GM19452 (cell line): ENCODE data around the gene SUCNR1.
"Not testable (repeated sequence)": the region's sequence is repeated elsewhere in the genome, so short reads cannot be mapped to it uniquely, and the experiment has no call there.

ENCODE experiments used
- ATAC-seq: cut with Tn5 transposase; IDR thresholded peaks from one replicate; pipeline ENCODE4 v1.9.1; 2021; ENCODE audit not compliant: unreplicated experiment

Gene SUCNR1

GRCh38 chr3:151871639-151872468 lies 1.6 kb upstream of the SUCNR1 start:
- ATAC-seq: peak; percentile 70

DNA sequence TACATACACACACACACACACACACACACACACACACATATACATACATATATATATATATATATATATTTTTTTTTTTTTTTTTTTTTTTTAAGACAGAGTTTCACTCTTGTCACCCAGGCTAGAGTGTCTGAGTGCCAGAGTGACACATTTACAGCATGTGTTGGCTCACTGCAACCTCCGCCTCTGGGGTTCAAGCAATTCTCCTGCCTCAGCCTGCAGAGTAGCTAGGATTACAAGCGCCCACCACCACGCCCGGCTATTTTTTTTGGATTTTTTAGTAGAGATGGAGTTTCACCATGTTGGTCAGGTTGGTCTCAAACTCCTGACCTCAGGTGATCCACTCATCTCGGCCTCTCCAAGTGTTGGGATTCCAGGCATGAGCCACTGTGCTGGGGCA lies 636 bp downstream of the SUCNR1 start:
- ATAC-seq: not testable (repeated sequence)

DNA sequence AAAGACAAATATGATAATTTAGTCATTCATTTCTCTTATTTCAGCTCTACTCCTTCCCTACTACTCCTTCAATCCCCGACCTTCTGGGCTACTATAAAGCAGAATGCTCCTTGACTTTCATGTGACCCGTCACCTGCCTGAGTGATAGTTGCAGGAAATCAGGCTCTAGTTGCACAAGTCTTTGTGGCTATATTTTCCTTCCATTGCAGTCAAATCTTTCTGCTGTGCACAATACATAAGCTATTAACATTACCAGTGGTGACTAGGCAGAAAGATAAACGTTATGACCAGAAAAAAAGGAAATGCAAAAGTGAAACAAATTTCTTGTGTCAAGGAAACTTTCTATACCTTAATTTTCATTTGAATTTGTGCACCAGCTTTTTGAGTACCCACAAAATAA lies 2.3 kb downstream of the SUCNR1 start:
- ATAC-seq: peak; percentile 72

GRCh38 chr3:151877269-151877668 lies 3.8 kb downstream of the SUCNR1 start:
- no peak for ATAC-seq

- no peak for ATAC-seq
Observed at GRCh38 chr3:151878465-151878864, 5.0 kb downstream of the SUCNR1 start.

DNA sequence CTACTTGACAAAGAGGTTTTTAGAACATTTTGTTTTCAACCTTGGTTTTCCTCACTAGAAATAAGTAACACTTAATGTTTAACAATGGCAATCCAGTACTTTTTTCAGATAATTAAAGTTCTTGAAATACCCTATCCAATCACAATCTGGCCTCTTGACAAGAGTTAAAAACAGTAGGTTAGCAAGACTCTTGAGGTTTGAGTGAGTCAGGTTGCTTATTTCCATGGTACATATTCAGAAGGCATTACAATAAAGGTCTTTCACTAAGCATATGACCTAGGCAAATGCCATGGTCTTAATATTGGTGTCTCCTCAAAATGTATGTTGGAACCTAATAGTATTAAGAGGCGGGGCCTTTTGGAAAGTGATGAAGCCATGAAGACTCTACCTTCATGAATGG lies 5.6 kb downstream of the SUCNR1 start:
- no peak for ATAC-seq

DNA sequence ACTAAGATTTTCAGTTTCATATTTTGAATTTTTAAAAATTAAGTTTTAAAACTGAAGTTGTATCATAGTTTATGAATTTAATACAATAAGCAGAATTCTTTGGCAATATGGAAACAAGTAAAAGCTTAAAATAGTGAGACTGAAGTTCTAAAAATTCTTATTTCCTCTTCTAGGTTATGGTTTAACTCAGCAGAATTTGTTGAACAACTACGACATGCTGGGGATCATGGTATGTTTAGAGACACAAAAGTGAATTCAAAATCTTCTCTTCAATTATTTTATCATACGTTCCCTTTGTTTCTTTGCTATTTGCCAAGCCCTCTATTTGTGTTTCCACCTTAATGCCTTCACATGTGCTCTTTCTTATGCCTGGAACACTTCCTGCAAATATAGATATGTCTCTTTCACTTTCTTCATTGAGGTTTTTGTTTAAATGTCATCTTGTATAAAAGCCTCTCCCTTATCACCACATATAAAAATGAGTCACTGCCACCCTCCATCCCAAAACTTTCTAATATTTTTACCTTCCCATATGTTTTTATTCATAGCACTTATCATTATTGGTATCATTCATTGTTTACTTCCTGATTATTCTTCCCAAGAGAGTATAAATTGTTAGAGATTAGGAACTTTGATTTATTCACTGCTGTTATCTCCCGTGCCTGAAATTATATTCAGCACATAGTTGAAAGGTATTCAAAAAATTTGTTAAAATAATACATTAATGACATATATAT lies 6.4 kb downstream of the SUCNR1 start:
- no peak for ATAC-seq

- no peak for ATAC-seq
Observed at GRCh38 chr3:151880416-151880690, 6.9 kb downstream of the SUCNR1 start.

DNA sequence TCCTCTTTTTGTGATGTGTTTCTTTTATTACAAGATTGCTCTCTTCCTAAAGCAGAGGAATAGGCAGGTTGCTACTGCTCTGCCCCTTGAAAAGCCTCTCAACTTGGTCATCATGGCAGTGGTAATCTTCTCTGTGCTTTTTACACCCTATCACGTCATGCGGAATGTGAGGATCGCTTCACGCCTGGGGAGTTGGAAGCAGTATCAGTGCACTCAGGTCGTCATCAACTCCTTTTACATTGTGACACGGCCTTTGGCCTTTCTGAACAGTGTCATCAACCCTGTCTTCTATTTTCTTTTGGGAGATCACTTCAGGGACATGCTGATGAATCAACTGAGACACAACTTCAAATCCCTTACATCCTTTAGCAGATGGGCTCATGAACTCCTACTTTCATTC lies 7.7 kb downstream of the SUCNR1 start:
- ATAC-seq: no peak

GRCh38 chr3:151885397-151885796 lies 12.0 kb downstream of the SUCNR1 start:
- not testable (repeated sequence) for ATAC-seq

GRCh38 chr3:151887450-151888211 lies 14.2 kb downstream of the SUCNR1 start:
- ATAC-seq: not testable (repeated sequence)

GRCh38 chr3:151890721-151891141 lies 17.3 kb downstream of the SUCNR1 start:
- peak; percentile 86 for ATAC-seq

- ATAC-seq: no peak
Observed at GRCh38 chr3:151891721-151892120, 18.3 kb downstream of the SUCNR1 start.

- no peak for ATAC-seq
Observed at GRCh38 chr3:151894219-151894618, 20.8 kb downstream of the SUCNR1 start.

DNA sequence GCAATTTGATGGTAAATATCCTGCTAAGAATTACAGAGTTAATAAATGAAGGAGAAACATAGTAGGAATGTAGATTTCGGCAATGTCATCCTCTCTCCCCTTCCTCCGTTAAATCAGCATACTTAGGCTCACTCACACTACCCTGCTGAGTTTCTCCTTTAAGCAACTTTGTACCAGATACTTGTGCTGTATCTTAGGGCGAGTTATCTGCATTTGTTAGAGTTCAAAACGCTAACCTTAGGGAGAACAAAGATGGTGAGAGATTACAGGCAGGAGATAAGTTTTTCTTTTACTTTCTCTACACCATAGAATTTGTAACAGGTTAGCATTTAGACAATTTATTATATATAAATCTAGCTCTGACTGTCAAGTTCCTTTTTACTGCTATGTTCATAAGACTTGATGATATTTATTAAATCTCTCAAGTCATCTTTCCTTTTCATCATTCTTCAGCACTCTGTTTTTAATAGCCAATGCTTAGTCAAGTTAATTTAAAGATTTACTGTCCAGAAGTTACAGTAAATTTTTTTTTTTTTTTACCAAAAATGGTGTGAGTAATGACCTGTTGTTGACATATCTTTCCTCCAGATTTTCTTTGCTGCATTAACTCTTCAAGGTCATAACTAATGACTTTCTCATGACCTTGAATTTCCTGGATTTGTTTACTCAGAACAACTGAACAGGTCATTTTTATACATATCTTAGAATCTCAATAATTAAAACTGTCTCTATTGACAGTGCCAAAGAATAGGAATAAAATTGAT lies 22.2 kb downstream of the SUCNR1 start:
- no peak for ATAC-seq

DNA sequence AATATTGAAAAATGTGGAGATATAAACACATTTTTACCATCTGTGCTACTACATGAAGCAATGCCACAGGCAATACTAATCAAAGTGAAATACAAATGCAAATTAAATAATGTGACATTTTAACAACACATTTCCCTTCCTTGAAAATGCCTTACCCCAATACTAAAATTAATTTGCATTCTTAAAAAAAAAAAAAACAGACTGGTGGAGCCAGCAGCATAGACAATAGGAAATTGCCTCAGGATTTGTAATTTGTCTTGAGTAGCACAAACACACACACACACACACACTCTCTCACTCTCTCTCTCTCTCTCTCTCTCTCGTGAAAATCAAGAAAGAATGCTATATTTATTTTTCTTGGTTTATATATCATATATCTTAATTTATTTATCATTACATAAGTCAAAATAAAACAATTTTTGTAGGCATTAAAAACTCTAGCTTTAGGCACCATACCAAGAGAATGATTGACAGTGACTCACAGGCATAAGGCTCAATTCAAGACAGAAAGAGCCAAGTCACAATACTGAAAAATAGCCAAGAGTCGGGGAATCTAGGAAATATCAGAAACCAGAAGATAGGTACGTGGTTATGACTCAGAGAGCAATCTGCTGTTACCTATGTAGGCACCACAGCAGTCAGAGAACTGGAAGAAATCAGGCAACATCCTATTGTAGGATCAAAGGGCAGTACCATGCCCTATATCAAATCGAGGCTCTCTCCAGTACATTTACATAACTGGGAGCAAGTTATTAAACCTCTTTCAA lies 23.0 kb downstream of the SUCNR1 start:
- ATAC-seq: no peak

- not testable (repeated sequence) for ATAC-seq
Observed at GRCh38 chr3:151898121-151898520, 24.7 kb downstream of the SUCNR1 start.

- not testable (repeated sequence) for ATAC-seq
Observed at GRCh38 chr3:151898564-151899261, 25.3 kb downstream of the SUCNR1 start.

- ATAC-seq: no peak
Observed at GRCh38 chr3:151899996-151900395, 26.6 kb downstream of the SUCNR1 start.

DNA sequence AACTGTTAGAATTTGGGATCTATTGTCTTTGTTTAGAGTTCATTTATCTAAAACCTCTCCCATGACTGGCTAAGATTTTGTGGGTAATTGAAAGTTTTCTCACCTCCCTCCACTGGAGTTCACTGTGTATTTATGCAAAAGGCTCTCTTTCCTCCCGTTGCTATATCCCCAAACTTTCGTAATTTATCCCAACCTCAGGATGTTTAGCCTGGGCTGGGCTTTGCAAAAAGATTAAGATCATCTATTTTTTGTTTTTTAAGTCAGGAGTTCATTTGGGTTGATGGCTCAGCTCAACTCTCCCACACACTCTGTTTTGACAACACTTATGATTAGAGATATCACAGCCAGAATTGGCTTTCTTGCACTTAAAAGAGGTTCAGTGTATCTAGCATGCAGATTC lies 27.0 kb downstream of the SUCNR1 start:
- ATAC-seq: no peak
